ENCODE measurements around the gene ZNF697. TPM values are rescaled to one million over a fixed set of nuclear protein-coding genes. Genes with fewer than 3 reads are reported as not detected.
"Not testable (repeated sequence)": the region's sequence is repeated elsewhere in the genome, so short reads cannot be mapped to it uniquely, and the experiment has no call there.

ZNF697 gene
- 11.6 TPM for polyA plus RNA-seq (ENCODE audit: insufficient read length)

- DNase-seq (ENCODE audit: low read depth): peak; percentile 84
Measured at GRCh38 chr1:119647734-119648619, at the start of gene ZNF697. Gene ZNF697 (minus strand): TSS chr1:119648266. CDS start chr1:119626100, 22,166 bp downstream.

- no peak for DNase-seq (ENCODE audit: low read depth)
Measured at GRCh38 chr1:119697598-119697997, 49.5 kb upstream of the ZNF697 start.

GRCh38 chr1:119696863-119697262, 48.8 kb upstream of the ZNF697 start:
- DNase-seq (ENCODE audit: low read depth): not testable (repeated sequence)

GRCh38 chr1:119689511-119689910, 41.4 kb upstream of the ZNF697 start:
- DNase-seq (ENCODE audit: low read depth): no peak

- no peak for DNase-seq (ENCODE audit: low read depth)
Measured at GRCh38 chr1:119688810-119689209, 40.7 kb upstream of the ZNF697 start.

GRCh38 chr1:119687434-119688079, 39.5 kb upstream of the ZNF697 start:
- DNase-seq (ENCODE audit: low read depth): no peak

GRCh38 chr1:119686661-119687060, 38.6 kb upstream of the ZNF697 start:
- DNase-seq (ENCODE audit: low read depth): no peak

GRCh38 chr1:119683893-119684292, 35.8 kb upstream of the ZNF697 start:
- DNase-seq (ENCODE audit: low read depth): no peak

- DNase-seq (ENCODE audit: low read depth): no peak
Measured at GRCh38 chr1:119682141-119682540, 34.1 kb upstream of the ZNF697 start.

- DNase-seq (ENCODE audit: low read depth): no peak
Measured at GRCh38 chr1:119681560-119681959, 33.5 kb upstream of the ZNF697 start.

- DNase-seq (ENCODE audit: low read depth): no peak
Measured at GRCh38 chr1:119680723-119681122, 32.7 kb upstream of the ZNF697 start.

GRCh38 chr1:119680193-119680592, 32.1 kb upstream of the ZNF697 start:
- no peak for DNase-seq (ENCODE audit: low read depth)

- no peak for DNase-seq (ENCODE audit: low read depth)
Measured at GRCh38 chr1:119679223-119679622, 31.2 kb upstream of the ZNF697 start.

- DNase-seq (ENCODE audit: low read depth): no peak
Measured at GRCh38 chr1:119676571-119677206, 28.6 kb upstream of the ZNF697 start.

GRCh38 chr1:119675349-119676345, 27.6 kb upstream of the ZNF697 start:
- peak; percentile 87 for DNase-seq (ENCODE audit: low read depth)

- DNase-seq (ENCODE audit: low read depth): no peak
Measured at GRCh38 chr1:119674835-119675289, 26.8 kb upstream of the ZNF697 start.

- DNase-seq (ENCODE audit: low read depth): no peak
Measured at GRCh38 chr1:119674111-119674526, 26.1 kb upstream of the ZNF697 start.

GRCh38 chr1:119673171-119673940, 25.3 kb upstream of the ZNF697 start:
- no peak for DNase-seq (ENCODE audit: low read depth)

- DNase-seq (ENCODE audit: low read depth): no peak
Measured at GRCh38 chr1:119670898-119671297, 22.8 kb upstream of the ZNF697 start.

- no peak for DNase-seq (ENCODE audit: low read depth)
Measured at GRCh38 chr1:119667173-119667572, 19.1 kb upstream of the ZNF697 start.
